GM19467 (cell line): ENCODE data around the gene CCN2.

Experiments
- ATAC-seq: cut with Tn5 transposase; IDR thresholded peaks from one replicate; pipeline ENCODE4 v1.9.1; 2021; ENCODE audit warnings: mild to moderate bottlenecking, moderate library complexity; ENCODE audit not compliant: unreplicated experiment

Gene CCN2

GRCh38 chr6:131967948-131968347, 16.8 kb upstream of the CCN2 start:
- ATAC-seq = no peak

DNA sequence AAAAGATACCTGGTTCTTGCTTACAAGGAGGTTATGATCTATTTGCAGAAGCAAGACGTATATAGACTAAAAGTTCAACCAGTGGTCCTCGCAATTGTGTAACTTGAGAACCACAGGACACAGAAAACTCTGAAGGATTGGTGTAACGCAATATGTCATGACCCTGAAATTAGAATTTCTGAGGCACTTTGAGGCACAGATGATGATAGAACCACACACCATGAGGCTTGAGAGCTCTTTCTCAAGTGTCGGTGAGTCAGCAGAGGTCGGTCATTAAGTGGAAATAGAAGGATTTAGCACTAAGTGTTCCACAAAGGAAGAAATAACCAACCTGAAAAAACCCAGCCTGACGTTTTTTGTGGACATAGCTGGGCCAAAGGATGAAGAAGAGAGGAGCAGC, 15.3 kb upstream of the CCN2 start:
- ATAC-seq = no peak

GRCh38 chr6:131963063-131963462, 11.9 kb upstream of the CCN2 start:
- no peak for ATAC-seq

DNA sequence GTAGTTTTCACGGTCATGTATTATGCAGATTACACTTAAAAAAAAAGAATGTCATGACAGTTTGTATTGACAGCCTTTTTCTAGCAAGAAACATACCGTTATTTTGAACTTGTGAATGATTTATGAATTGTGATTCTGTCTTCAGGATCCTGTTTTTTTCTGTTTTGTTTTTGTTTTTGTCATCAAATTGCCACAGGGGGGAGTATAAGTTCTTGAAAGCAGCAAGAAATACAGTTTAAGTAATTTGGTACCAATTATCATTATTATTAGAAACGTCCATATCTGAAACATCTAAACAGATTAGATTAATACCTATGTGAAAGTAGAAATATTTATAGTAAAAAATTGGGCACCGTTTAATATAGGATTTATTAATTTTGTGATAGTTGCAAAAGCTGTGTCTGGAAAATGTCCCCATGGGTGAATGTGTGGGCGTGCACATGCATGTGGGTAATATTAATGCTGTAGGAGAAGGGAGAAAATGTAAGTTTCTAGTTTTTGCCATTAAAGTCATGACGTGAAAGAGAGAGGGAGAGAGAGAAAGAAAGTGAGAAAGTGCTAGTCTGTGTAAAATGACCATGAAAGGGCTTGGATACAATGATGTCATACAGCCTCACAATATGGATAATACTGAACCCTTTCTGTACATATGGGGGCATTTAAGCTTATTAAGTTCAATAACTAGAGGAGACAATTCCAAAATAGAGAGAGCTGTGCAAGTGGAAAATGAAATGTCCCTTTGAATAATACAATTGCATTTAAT, 9.4 kb upstream of the CCN2 start:
- no peak for ATAC-seq

GRCh38 chr6:131958542-131959470, 7.6 kb upstream of the CCN2 start:
- ATAC-seq = no peak

- ATAC-seq = no peak
These were observed 6.9 kb upstream of the CCN2 start for GRCh38 chr6:131958095-131958494.

DNA sequence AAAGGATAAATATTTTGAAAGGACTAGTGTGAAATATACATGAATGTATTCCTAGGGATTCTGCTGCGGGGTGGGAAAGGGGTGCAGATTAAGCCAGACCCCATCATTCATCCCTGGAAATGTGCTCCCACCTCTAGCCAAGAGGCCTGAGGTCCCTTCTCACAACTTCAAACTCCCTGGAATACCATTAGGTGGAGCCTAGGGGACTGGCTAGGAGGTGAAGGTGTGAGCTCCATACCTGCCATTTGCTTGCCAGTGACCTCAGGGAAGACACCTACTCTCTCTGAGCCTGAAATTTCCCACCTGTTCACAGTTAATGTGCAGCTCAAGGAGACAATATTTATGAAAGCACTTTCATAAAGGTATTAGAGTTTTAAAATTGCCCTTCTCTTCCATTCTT, 4.7 kb upstream of the CCN2 start:
- no peak for ATAC-seq

DNA sequence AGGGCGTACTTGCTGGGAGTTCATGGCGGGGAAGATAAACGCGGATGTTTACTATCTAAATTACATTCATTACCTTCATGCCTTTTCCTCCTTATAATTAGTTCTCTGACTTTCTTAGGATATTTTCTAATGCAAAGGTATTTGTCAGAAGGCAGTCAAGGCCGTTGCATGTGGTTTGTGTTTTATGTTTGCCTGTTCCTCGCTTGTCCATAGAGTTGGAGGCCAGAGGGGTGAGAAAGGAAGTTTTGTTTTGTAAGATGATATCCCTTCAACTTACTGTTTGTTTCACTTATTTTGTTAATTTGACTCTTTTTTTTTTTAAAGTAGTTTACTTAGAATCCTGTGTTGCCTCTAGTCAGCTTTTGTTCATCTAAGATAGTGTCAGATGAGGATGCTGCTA, 4.0 kb upstream of the CCN2 start:
- ATAC-seq = no peak

- ATAC-seq = no peak
These were observed 3.6 kb upstream of the CCN2 start for GRCh38 chr6:131954775-131955107.

- no peak for ATAC-seq
These were observed 3.0 kb upstream of the CCN2 start for GRCh38 chr6:131954059-131954774.

DNA sequence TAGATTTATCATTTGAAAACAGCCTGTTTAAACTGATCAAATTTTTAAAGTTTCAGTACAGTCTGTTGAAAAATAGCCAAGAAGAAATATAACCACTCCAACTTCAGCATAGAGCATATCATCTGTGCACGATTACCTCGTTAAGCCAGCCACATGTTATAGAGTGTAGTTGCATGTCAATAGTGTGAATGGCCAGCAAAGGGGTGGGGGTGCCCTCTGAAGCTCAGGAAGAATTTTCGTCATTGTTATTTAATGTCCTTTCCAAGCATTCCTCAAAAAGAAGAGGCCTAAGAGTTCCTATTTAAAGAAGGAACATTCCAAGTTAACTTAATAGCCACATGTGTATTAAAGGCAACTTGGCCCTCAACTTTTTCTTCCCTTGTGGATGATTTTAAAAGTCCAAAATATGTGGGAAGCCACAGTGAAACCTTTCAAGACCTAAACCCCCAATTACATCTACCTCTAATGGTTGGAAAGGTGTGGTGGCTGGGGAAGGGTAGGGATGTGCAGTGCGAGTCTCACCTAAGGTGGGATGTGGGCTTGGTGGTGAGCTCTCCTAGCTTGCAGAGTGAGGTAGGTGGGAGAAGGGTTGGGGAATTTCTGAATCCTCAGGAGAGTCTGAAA, 1.8 kb upstream of the CCN2 start:
- no peak for ATAC-seq

DNA sequence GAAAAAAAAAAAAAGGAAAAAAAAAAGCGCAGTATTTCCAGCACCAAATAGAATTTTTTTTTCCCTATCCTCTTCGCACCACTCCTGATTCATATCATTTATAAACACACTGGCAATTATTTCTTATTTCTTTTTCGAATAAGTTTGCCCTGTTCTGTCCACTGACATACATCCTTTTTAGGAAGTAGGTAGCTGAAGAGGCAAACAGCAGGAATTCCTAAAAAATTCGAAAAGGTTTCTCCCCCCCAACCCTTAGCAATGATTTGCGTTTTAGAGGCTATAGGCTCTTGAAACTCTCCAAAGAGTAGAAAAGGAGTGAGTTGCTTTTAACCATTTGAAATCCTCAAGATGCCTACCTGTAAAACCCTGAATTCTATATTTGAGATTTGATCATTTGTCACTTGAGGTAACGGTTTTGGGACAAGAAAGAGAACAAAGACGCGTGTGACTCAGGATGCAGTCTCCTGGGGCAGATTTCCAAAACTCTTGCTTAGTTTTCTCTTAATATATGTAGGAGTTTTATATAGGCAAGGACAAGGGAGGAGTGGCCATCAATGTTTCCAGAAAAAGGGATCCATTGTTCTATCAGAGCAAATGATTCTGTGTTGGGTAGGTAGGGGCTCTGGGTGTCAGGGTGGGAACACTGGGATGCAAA, 531 bp upstream of the CCN2 start:
- ATAC-seq = no peak

DNA sequence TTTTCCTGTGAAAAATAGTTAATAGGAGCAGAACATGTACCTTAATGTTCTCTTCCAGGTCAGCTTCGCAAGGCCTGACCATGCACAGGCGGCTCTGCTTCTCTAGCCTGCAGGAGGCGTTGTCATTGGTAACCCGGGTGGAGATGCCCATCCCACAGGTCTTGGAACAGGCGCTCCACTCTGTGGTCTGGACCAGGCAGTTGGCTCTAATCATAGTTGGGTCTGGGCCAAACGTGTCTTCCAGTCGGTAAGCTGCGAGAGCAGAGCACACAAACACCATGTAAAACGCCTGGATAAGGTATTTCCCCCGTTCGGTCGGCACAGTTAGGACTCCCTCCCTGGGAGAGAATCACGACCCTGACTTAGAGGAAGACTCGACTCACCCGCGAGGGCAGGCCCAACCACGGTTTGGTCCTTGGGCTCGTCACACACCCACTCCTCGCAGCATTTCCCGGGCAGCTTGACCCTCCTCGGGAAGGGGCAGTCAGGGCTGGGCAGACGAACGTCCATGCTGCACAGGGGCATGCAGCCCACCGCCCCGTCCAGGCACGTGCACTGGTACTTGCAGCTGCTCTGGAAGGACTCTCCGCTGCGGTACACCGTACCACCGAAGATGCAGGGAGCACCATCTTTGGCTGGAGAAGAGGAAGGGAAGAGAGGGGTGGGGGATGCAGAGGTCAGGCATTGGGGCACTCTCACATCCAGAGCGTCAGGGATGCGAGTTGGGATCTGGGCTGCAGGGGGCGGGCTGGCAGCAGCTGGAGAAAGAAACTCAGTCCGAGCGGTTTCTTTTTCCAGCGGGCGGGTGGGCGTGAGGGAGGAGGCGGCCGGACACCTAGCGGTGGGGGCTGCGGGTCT, 1.0 kb downstream of the CCN2 start:
- no peak for ATAC-seq

- ATAC-seq = no peak
These were observed 1.6 kb downstream of the CCN2 start for GRCh38 chr6:131949620-131949908.

GRCh38 chr6:131948692-131949619, 2.2 kb downstream of the CCN2 start:
- no peak for ATAC-seq

- ATAC-seq = no peak
These were observed 3.0 kb downstream of the CCN2 start for GRCh38 chr6:131947986-131948661.

DNA sequence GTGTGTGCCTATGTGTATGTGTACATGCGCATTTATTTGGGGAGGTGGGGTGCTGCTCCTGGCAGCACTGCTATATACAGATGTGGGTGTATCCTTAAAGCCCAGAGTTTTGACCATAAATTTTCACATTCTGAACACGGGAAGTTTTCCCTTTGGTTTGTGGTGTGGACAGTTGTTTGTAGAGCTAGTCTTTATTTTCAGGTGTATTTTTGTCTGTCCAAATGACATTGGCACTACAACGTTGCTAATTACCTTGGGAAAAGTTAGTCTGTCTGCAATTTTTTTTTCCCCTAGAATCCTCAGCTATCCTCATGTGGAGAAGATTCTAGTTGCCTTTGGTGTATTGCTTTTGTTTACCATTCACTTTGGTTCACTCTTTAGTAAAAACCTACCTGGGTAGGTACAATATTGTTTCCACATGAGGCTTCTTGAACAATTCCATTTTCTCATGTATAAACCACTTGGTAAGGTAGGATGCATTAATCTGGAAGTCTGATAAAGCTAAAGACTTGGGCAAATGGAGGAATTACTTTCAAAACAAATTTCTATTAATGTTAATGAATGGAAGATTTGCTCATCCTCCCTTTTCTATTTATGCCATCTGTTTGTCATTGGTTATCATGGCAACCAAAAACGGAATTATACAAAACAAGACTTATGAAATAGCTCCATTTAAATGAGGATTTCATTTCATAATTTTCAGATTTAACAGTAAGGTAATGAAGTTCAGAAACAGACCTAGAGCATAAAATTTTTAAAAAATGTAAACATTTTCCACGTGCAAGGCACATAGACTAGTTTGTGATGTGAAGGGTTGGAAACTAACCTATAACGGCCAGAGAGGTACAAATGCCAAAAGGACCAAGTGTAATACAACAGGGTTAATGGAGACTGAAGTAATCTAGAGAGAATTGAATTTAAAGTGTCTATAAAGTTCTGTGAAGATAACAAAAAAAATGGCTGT, 3.9 kb downstream of the CCN2 start:
- ATAC-seq = no peak
